B cell (primary cell): ENCODE data around the gene PUM1. TPM values are rescaled to one million over a fixed set of nuclear protein-coding genes. Genes with fewer than 3 reads are reported as not detected.

Experiments
- ATAC-seq: fragments of 200-7000 bp; cut with Tn5 transposase; one replicate; pipeline ENCODE4 v1.10.0; 2021; ENCODE audit warnings: low read depth, mild to moderate bottlenecking, moderate number of reproducible peaks, moderate library complexity
- CTCF ChIA-PET: fragments of 350-600 bp; sonication (Branson Sonifier 250); formaldehyde crosslinking; loops from one replicate; lab custom pipeline; 2021; ENCODE audit warnings: antibody characterized with exemption, inconsistent platforms; lab: Charles Lee
- POLR2A ChIA-PET: fragments of 350-600 bp; sonication (Branson Sonifier 250); formaldehyde crosslinking; loops from one replicate; lab custom pipeline; 2021; ENCODE audit warnings: antibody characterized with exemption; lab: Charles Lee
- DNase-seq: peaks from one replicate; pipeline ENCODE4 v3.0.0; 2013
- H2AFZ ChIP-seq: 2 replicates; pipeline ENCODE4 v1.6.1; 2012; ENCODE audit warnings: mild to moderate bottlenecking, low read depth, low read length; ENCODE audit not compliant: insufficient read depth, poor library complexity, severe bottlenecking
- H3K27ac ChIP-seq, 2 donors: 1 replicate in 1 of 2; 2 replicates in 1 of 2; pipeline ENCODE4 v1.5.1; 2012 to 2013; ENCODE audit warnings: low read length in 2 of 2, mild to moderate bottlenecking in 2 of 2, moderate library complexity in 1 of 2
- H3K27me3 ChIP-seq, 4 experiments: fragments of 200-600 bp in 1 of 4; sonication (generic) in 1 of 4; replicated peaks in 1 of 4; 1 replicate in 2 of 4; 2 replicates in 2 of 4; pipeline versions ENCODE4 v1.6.1 to v1.7.0; 2013 to 2016; ENCODE audit warnings: low read length in 3 of 4, mild to moderate bottlenecking in 2 of 4, mixed read lengths in 1 of 4, moderate library complexity in 1 of 4; ENCODE audit not compliant: insufficient read depth in 4 of 4, control insufficient read depth in 3 of 4; ENCODE audit errors: control extremely low read depth in 1 of 4
- H3K36me3 ChIP-seq, 2 experiments: replicated peaks in 1 of 2; 1 replicate in 1 of 2; 2 replicates in 1 of 2; pipeline versions ENCODE4 v1.6.1 to v1.7.1; 2013; ENCODE audit warnings: low read length in 1 of 2; ENCODE audit not compliant: insufficient read depth in 2 of 2, control insufficient read depth in 1 of 2; ENCODE audit errors: control extremely low read depth in 1 of 2, extremely low read depth in 1 of 2
- H3K4me1 ChIP-seq, 2 donors: fragments of 200-600 bp in 1 of 2; sonication (generic) in 1 of 2; 1 replicate in 1 of 2; 2 replicates in 1 of 2; pipeline versions ENCODE4 v1.5.1 to v1.6.1; 2013 to 2017; ENCODE audit warnings: low read length in 2 of 2; ENCODE audit not compliant: control insufficient read depth in 2 of 2, insufficient read depth in 2 of 2
- H3K4me2 ChIP-seq: replicated peaks from 2 replicates; pipeline ENCODE3; 2012; ENCODE audit warnings: mild to moderate bottlenecking, low read depth, low read length; ENCODE audit not compliant: poor library complexity, severe bottlenecking
- H3K4me3 ChIP-seq, 5 experiments: fragments of 200-600 bp in 1 of 5; sonication (generic) in 1 of 5; 1 replicate in 3 of 5; 2 replicates in 2 of 5; pipeline versions ENCODE4 v1.5.1 to v1.7.0; 2011 to 2016; ENCODE audit warnings: low read length in 4 of 5, mild to moderate bottlenecking in 4 of 5, low read depth in 2 of 5, control low read depth in 1 of 5, moderate library complexity in 1 of 5; ENCODE audit not compliant: insufficient read depth in 1 of 5; ENCODE audit errors: control extremely low read depth in 1 of 5, extremely low read depth in 1 of 5
- H3K79me2 ChIP-seq: fragments of 200-600 bp; sonication (generic); one replicate; pipeline ENCODE4 v1.6.0; 2016; ENCODE audit warnings: low read length; ENCODE audit not compliant: control insufficient read depth, insufficient read depth
- H3K9ac ChIP-seq: fragments of 200-600 bp; sonication (generic); 2 replicates; pipeline ENCODE4 v1.6.1; 2017; ENCODE audit warnings: mild to moderate bottlenecking, low read length, moderate library complexity
- H3K9me3 ChIP-seq, 3 donors: one replicate each; pipeline versions ENCODE4 v1.6.1 to v1.7.1; 2013; ENCODE audit warnings: low read length in 2 of 3; ENCODE audit not compliant: control insufficient read depth in 2 of 3, insufficient read depth in 1 of 3; ENCODE audit errors: control extremely low read depth in 1 of 3
- H4K20me1 ChIP-seq: 2 replicates; pipeline ENCODE4 v1.6.0; 2012; ENCODE audit warnings: mild to moderate bottlenecking, low read length; ENCODE audit not compliant: insufficient read depth, control insufficient read depth, poor library complexity, severe bottlenecking
- H3K27ac Mint-ChIP-seq: one replicate; pipeline ENCODE4 v1.8.0; 2021; ENCODE audit warnings: mixed read lengths
- H3K27me3 Mint-ChIP-seq: one replicate; pipeline ENCODE4 v1.8.0; 2021; ENCODE audit warnings: mixed read lengths
- H3K4me1 Mint-ChIP-seq: one replicate; pipeline ENCODE4 v1.8.0; 2021; ENCODE audit warnings: mixed read lengths
- H3K4me3 Mint-ChIP-seq: one replicate; pipeline ENCODE4 v1.8.0; 2021; ENCODE audit warnings: mixed read lengths
- H3K9me3 Mint-ChIP-seq: one replicate; pipeline ENCODE4 v1.8.0; 2022; ENCODE audit warnings: mixed read lengths; ENCODE audit not compliant: insufficient read depth
- EZH2 ChIP-seq: IDR thresholded peaks from 2 replicates; pipeline ENCODE4 v1.6.1; 2012; ENCODE audit warnings: borderline replicate concordance, low read depth, mild to moderate bottlenecking, moderate library complexity, low read length; ENCODE audit not compliant: insufficient read depth, poor library complexity, severe bottlenecking
- WGBS: methylation state at CpG from one replicate; pipeline ENCODE4 v1.1.5; 2013; ENCODE audit warnings: missing lambda C conversion rate; ENCODE audit not compliant: insufficient coverage; 5-methylcytosine and 5-hydroxymethylcytosine counted together
- intact Hi-C: fragments of 100-400 bp; cut with micrococcal nuclease; formaldehyde crosslinking; loops from one replicate; pipeline ENCODE4 v1.10.0; 2022
- polyA plus RNA-seq: library from polyadenylated mRNA; depleted of rRNA; stranded (reverse); fragments of >200 nt; gene quantifications from 2 replicates; pipeline ENCODE4 v1.2.3, GENCODE V29; 2012
- total RNA-seq, 2 donors: library from RNA; stranded (reverse); fragments of 120-200 nt in 1 of 2; gene quantifications; 1 replicate in 1 of 2; 2 replicates in 1 of 2; pipeline versions ENCODE4 v1.2.3 to v1.2.4, GENCODE V29; 2013 to 2022
- TF ChIP-seq, protein P1 (sequence below): fragments of 200-600 bp; IDR thresholded peaks from one replicate; pipeline ENCODE4 v1.8.0; 2022; ENCODE audit warnings: antibody characterized with exemption, mild to moderate bottlenecking

Gene PUM1
- total and polyA plus RNA-seq, 2 donors (not counting 1 experiment from before 2014, with no cell fraction given), result 52.8 to 177 TPM

DNA sequence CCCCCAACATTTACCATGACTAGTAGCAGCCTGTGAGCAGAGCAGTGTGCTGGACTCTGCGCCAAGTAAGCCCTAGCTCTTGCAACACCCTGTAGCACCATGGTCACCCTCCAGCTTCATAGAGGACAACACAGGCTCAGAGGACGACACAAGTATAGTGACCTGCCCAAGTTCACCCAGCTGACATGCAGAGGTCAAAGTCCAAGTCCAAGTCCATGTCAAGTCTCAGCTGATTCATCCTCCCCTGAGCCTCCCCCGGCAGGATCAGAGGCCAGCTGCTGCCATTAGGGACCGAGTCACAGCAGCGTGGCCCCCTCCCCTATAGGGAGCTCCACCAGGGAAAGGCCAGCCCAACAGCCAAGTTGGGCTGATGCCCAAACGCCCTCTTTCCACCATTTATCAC, 172.8 kb downstream of the PUM1 start:
- no peaks in the 10 kb centered on the region for H3K79me2 ChIP-seq
- H3K9me3 ChIP-seq, result peaks cover 0 to 7% (median 0%) of the 10 kb centered on the region in 3 donors
- DNase-seq (no peak), ATAC-seq (no peak)
- TF ChIP-seq, protein P1, sequence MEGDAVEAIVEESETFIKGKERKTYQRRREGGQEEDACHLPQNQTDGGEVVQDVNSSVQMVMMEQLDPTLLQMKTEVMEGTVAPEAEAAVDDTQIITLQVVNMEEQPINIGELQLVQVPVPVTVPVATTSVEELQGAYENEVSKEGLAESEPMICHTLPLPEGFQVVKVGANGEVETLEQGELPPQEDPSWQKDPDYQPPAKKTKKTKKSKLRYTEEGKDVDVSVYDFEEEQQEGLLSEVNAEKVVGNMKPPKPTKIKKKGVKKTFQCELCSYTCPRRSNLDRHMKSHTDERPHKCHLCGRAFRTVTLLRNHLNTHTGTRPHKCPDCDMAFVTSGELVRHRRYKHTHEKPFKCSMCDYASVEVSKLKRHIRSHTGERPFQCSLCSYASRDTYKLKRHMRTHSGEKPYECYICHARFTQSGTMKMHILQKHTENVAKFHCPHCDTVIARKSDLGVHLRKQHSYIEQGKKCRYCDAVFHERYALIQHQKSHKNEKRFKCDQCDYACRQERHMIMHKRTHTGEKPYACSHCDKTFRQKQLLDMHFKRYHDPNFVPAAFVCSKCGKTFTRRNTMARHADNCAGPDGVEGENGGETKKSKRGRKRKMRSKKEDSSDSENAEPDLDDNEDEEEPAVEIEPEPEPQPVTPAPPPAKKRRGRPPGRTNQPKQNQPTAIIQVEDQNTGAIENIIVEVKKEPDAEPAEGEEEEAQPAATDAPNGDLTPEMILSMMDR, result no peak
- Mint-ChIP-seq H3K27me3 (peaks cover 40% of the 10 kb centered on the region), H3K27ac (no peak overlapping the region), H3K4me1 (peaks cover 8% of the 10 kb centered on the region), H3K4me3 (no peak overlapping the region), H3K9me3 (no peaks in the 10 kb centered on the region)
- H4K20me1 ChIP-seq, result no peaks in the 10 kb centered on the region
- H3K27me3 ChIP-seq, result peaks cover 0 to 34% (median 15%) of the 10 kb centered on the region in 4 experiments
- H3K4me1 ChIP-seq, result peaks cover 5 to 12% of the 10 kb centered on the region in 2 donors
- H2AFZ ChIP-seq, result no peak overlapping the region
- CTCF ChIA-PET, result interaction anchor here (0.8 to 2.1 kb wide), 4 partner anchors 18 to 91 kb away, joined by 3 to 13 read pairs (median 7); no protein-coding TSS in a partner anchor
- no peak overlapping the region for H3K4me2 ChIP-seq
- H3K9ac ChIP-seq, result no peak overlapping the region
- H3K36me3 ChIP-seq, result no peaks in the 10 kb centered on the region
- no peak overlapping the region for H3K4me3 ChIP-seq
- 92% methylated on average over 5 of the region's 6 CpGs for WGBS
- POLR2A ChIA-PET, result interaction anchor here (1.0 kb wide), 1 partner anchor 12 kb away, joined by 8 read pairs; no protein-coding TSS in a partner anchor
- intact Hi-C loops, result no loop called here
- no peak overlapping the region for H3K27ac ChIP-seq

DNA sequence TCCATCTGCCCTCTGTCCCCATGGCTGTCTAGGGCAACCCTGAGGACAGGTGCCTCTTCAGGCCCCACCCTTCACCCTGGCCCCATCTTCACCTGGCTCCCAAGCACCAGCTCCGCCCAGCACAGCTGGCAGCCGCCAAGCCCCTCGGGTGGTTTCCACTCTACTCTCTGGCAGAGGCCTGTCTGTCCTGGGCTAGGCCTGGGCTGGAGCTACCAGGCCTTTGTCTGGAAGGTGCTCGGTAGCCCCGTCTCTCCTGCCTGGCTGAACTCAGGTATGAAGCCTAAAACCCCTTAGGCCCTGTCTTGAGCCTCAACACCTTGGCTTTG, 174.3 kb downstream of the PUM1 start:
- intact Hi-C loops, result loop anchor here (1.0 kb wide), 1 partner anchor 10 kb away; no protein-coding TSS in a partner anchor
- ChIA-PET POLR2A (no interaction called here), CTCF (interaction anchor here (1.8 to 2.1 kb wide), 2 partner anchors 19 to 89 kb away, joined by 11 to 13 read pairs; no protein-coding TSS in a partner anchor)
- H3K9me3 Mint-ChIP-seq, result no peaks in the 10 kb centered on the region
- peaks cover 8% of the 10 kb centered on the region for H3K4me1 Mint-ChIP-seq
- H3K27ac Mint-ChIP-seq, result no peak overlapping the region
- Histone ChIP-seq H3K36me3 (no peaks in the 10 kb centered on the region), H3K4me3 (no peak overlapping the region), H3K4me1 (peaks cover 5 to 12% of the 10 kb centered on the region in 2 donors), H3K27ac (no peak overlapping the region), H3K9ac (no peak overlapping the region), H4K20me1 (no peaks in the 10 kb centered on the region), H3K4me2 (no peak overlapping the region), H3K9me3 (peaks cover 0 to 7% (median 0%) of the 10 kb centered on the region in 3 donors), H2AFZ (no peak overlapping the region), H3K27me3 (peaks cover 0 to 42% (median 15%) of the 10 kb centered on the region in 4 experiments), H3K79me2 (no peaks in the 10 kb centered on the region)
- ATAC-seq (no peak), DNase-seq (no peak)
- WGBS, result 90% methylated on average over 5 of the region's 5 CpGs
- H3K4me3 Mint-ChIP-seq, result no peak overlapping the region
- H3K27me3 Mint-ChIP-seq, result peaks cover 38% of the 10 kb centered on the region
- TF ChIP-seq, protein P1, result no peak
- TF ChIP-seq EZH2, result no peak
